GM21447 (cell line): ENCODE results near the gene PPTC7.
A peak's percentile ranks its signal among the peaks of the same experiment; 100 is the strongest.
"Not testable (repeated sequence)": the region's sequence is repeated elsewhere in the genome, so short reads cannot be mapped to it uniquely, and the experiment has no call there.

ENCODE experiments used
- ATAC-seq: cut with Tn5 transposase; IDR thresholded peaks from one replicate; pipeline ENCODE4 v1.9.1; 2021; ENCODE audit not compliant: unreplicated experiment

PPTC7 gene

GRCh38 chr12:110587102-110587501 lies 4.0 kb upstream of the PPTC7 start:
- ATAC-seq: not testable (repeated sequence)

- ATAC-seq: no peak
Measured at GRCh38 chr12:110585231-110585799, 2.2 kb upstream of the PPTC7 start.

GRCh38 chr12:110582276-110583136 lies 612 bp downstream of the PPTC7 start:
- peak; percentile 38 for ATAC-seq

GRCh38 chr12:110581931-110582275 lies 1.2 kb downstream of the PPTC7 start:
- ATAC-seq: no peak

GRCh38 chr12:110579535-110580253 lies 3.4 kb downstream of the PPTC7 start:
- no peak for ATAC-seq

- no peak for ATAC-seq
Measured at GRCh38 chr12:110578694-110579534, 4.2 kb downstream of the PPTC7 start.

GRCh38 chr12:110577864-110578693 lies 5.0 kb downstream of the PPTC7 start:
- no peak for ATAC-seq

- ATAC-seq: no peak
Measured at GRCh38 chr12:110576504-110576903, 6.6 kb downstream of the PPTC7 start.

- ATAC-seq: no peak
Measured at GRCh38 chr12:110575326-110575725, 7.8 kb downstream of the PPTC7 start.

- ATAC-seq: not testable (repeated sequence)
Measured at GRCh38 chr12:110574717-110575230, 8.3 kb downstream of the PPTC7 start.

GRCh38 chr12:110574044-110574443 lies 9.1 kb downstream of the PPTC7 start:
- ATAC-seq: no peak

GRCh38 chr12:110570798-110571197 lies 12.3 kb downstream of the PPTC7 start:
- not testable (repeated sequence) for ATAC-seq

GRCh38 chr12:110569838-110570237 lies 13.3 kb downstream of the PPTC7 start:
- ATAC-seq: not testable (repeated sequence)

GRCh38 chr12:110568752-110569151 lies 14.4 kb downstream of the PPTC7 start:
- ATAC-seq: no peak

GRCh38 chr12:110566993-110567392 lies 16.1 kb downstream of the PPTC7 start:
- no peak for ATAC-seq

GRCh38 chr12:110565894-110566871 lies 16.9 kb downstream of the PPTC7 start:
- ATAC-seq: no peak

GRCh38 chr12:110564471-110564991 lies 18.6 kb downstream of the PPTC7 start:
- ATAC-seq: no peak

- no peak for ATAC-seq
Measured at GRCh38 chr12:110563702-110564470, 19.2 kb downstream of the PPTC7 start.
